ENCODE measurements around the gene PRAC2. TPM values are rescaled to one million over a fixed set of nuclear protein-coding genes. Genes with fewer than 3 reads are reported as not detected.

Gene PRAC2
- total and polyA plus RNA-seq, 2 of the 13 experiments (the other 11 are each of a cell fraction or from before 2014, with no cell fraction given): not detected

DNA sequence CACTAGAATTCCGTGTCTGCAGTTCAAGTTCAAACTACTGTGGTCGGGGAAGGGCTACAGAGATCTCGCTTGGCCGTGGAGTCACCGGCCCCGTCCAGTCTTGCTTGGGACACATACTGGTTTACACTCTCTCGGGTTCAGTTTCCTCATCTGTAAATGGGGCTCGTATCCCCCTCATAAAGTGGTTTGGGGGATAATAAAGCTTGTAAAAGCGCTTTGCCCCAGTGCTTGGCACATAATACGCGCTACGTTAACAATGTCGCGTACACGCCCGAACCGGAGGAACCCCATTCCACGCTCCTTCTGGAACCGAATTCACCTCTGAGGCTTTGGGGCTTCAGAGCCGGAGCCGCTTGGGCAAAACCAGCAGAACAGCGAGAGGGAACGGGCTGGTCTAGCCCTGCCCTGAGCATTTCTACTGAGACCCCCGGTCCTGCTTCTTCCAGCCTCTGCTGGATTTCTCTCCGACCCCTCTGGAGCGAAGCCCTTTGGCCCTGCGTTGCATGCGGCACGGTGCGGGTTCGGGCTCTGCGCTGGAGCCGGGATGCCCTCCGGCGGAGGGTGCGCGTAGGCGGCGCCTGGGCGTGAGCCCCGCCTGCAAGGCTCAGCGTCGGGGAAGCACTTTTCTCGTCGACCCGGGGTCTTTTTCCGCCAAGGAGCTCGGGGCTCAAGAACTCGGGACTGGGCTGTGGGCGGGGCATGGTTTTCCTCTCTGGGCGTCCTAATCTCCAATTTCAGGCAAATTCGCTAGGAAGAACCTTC, 31.7 kb downstream of the PRAC2 start:
- no peak overlapping the region for H2AFZ ChIP-seq (ENCODE audit: low read length)
- 38% methylated on average over 25 of the region's 52 CpGs for WGBS (ENCODE audit: low lambda C conversion rate)
- ATAC-seq (peak; percentile 51), DNase-seq (ENCODE audit: low spot score) (no peak), FAIRE-seq (no peak)
- H3K4me2 ChIP-seq (ENCODE audit: low read depth, low read length): 0 out of 2 replicates have a peak overlapping the region, but pooled peaks have one; percentile 6
- no peak overlapping the region for H3K4me3 ChIP-seq (replicated peaks in 1 of 3; ENCODE audit: insufficient read depth in 1 of 3, low read depth in 2 of 3, low read length in 3 of 3)
- in situ Hi-C loops (cut with HindIII; ENCODE audit: extremely low pct_ligation_motif_present, low pct_unique_long_range_greater_than_20kb): no loop called here
- no peak overlapping the region for H3K27ac ChIP-seq (ENCODE audit: extremely low read length, insufficient read depth, low read length)
- no peaks in the 10 kb centered on the region for H4K20me1 ChIP-seq (ENCODE audit: insufficient read depth, low read length)
- no TSS peak for BruUV-seq (replicated peaks)
- ChIA-PET CTCF (ENCODE audit: low intra/inter-chr PET ratio, low total read pairs) (no interaction called here), POLR2A (no interaction called here)
- H3K79me2 ChIP-seq (ENCODE audit: insufficient read depth, low read length): no peaks in the 10 kb centered on the region
- H3K4me1 ChIP-seq (ENCODE audit: insufficient read depth, low read length): no peaks in the 10 kb centered on the region
- H3K36me3 ChIP-seq (replicated peaks in 1 of 2; ENCODE audit: control insufficient read depth in 1 of 2, insufficient read depth in 2 of 2, low read length in 2 of 2): no peaks in the 10 kb centered on the region
- no peaks in the 10 kb centered on the region for H3K9me3 ChIP-seq (ENCODE audit: low read length)
- intact Hi-C loops (cut with micrococcal nuclease; ENCODE audit: unreplicated experiment): no loop called here
- no peak overlapping the region for H3K9ac ChIP-seq (ENCODE audit: insufficient read depth, low read depth, low read length)
- H3K27me3 ChIP-seq (ENCODE audit: control insufficient read depth in 1 of 2, insufficient read depth in 2 of 2, low read length in 2 of 2): peaks cover 40 to 84% of the 10 kb centered on the region in 2 experiments
- TF ChIP-seq SIN3A (IDR thresholded peaks at IDR 0.05; ENCODE audit: borderline replicate concordance, low read depth, low read length) (no peak), U2AF1 (optimal IDR thresholded peaks at IDR 0.05; ENCODE audit: low read depth, low read length) (no peak), ZNF629 (CRISPR knock-in tag; conservative IDR thresholded peaks at IDR 0.05) (peak; percentile 37; the same call in 1 of the 2 replicates), MAF1 (CRISPR knock-in tag; IDR thresholded peaks at IDR 0.05; ENCODE audit: borderline replicate concordance) (no peak), DMAP1 (CRISPR knock-in tag; IDR thresholded peaks at IDR 0.05) (no peak), POLR2G (IDR thresholded peaks at IDR 0.05; ENCODE audit: low read depth, low read length) (no peak), RFXANK (CRISPR knock-in tag; IDR thresholded peaks at IDR 0.05) (no peak), NCOR1 (IDR thresholded peaks at IDR 0.05; ENCODE audit: borderline replicate concordance, low read length) (no peak), EED (CRISPR knock-in tag; IDR thresholded peaks at IDR 0.05) (0 out of 2 replicates have a peak, but pooled peaks have one; percentile 19), FOXA3 (CRISPR knock-in tag; IDR thresholded peaks at IDR 0.05) (no peak), ZNF766 (CRISPR knock-in tag; IDR thresholded peaks at IDR 0.05; ENCODE audit: borderline replicate concordance) (no peak), ZNF7 (CRISPR knock-in tag; IDR thresholded peaks at IDR 0.05) (no peak), HNRNPLL (IDR thresholded peaks at IDR 0.05; ENCODE audit: low read depth, low read length, poor library complexity, severe bottlenecking) (peak; percentile 70), SP2 (CRISPR knock-in tag; IDR thresholded peaks at IDR 0.05) (no peak), JUNB (CRISPR knock-in tag; IDR thresholded peaks at IDR 0.05; ENCODE audit: borderline replicate concordance) (no peak)
- TF ChIP-seq, protein P1, sequence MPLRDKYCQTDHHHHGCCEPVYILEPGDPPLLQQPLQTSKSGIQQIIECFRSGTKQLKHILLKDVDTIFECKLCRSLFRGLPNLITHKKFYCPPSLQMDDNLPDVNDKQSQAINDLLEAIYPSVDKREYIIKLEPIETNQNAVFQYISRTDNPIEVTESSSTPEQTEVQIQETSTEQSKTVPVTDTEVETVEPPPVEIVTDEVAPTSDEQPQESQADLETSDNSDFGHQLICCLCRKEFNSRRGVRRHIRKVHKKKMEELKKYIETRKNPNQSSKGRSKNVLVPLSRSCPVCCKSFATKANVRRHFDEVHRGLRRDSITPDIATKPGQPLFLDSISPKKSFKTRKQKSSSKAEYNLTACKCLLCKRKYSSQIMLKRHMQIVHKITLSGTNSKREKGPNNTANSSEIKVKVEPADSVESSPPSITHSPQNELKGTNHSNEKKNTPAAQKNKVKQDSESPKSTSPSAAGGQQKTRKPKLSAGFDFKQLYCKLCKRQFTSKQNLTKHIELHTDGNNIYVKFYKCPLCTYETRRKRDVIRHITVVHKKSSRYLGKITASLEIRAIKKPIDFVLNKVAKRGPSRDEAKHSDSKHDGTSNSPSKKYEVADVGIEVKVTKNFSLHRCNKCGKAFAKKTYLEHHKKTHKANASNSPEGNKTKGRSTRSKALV (CRISPR knock-in tag; IDR thresholded peaks at IDR 0.05): 0 out of 2 replicates have a peak, but pooled peaks have one; percentile 51
- TF ChIP-seq, protein P2, sequence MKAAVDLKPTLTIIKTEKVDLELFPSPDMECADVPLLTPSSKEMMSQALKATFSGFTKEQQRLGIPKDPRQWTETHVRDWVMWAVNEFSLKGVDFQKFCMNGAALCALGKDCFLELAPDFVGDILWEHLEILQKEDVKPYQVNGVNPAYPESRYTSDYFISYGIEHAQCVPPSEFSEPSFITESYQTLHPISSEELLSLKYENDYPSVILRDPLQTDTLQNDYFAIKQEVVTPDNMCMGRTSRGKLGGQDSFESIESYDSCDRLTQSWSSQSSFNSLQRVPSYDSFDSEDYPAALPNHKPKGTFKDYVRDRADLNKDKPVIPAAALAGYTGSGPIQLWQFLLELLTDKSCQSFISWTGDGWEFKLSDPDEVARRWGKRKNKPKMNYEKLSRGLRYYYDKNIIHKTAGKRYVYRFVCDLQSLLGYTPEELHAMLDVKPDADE (CRISPR knock-in tag; IDR thresholded peaks at IDR 0.05): no peak
- TF ChIP-seq, protein P3, sequence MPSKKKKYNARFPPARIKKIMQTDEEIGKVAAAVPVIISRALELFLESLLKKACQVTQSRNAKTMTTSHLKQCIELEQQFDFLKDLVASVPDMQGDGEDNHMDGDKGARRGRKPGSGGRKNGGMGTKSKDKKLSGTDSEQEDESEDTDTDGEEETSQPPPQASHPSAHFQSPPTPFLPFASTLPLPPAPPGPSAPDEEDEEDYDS (CRISPR knock-in tag; IDR thresholded peaks at IDR 0.05): no peak
- TF ChIP-seq, protein P4, sequence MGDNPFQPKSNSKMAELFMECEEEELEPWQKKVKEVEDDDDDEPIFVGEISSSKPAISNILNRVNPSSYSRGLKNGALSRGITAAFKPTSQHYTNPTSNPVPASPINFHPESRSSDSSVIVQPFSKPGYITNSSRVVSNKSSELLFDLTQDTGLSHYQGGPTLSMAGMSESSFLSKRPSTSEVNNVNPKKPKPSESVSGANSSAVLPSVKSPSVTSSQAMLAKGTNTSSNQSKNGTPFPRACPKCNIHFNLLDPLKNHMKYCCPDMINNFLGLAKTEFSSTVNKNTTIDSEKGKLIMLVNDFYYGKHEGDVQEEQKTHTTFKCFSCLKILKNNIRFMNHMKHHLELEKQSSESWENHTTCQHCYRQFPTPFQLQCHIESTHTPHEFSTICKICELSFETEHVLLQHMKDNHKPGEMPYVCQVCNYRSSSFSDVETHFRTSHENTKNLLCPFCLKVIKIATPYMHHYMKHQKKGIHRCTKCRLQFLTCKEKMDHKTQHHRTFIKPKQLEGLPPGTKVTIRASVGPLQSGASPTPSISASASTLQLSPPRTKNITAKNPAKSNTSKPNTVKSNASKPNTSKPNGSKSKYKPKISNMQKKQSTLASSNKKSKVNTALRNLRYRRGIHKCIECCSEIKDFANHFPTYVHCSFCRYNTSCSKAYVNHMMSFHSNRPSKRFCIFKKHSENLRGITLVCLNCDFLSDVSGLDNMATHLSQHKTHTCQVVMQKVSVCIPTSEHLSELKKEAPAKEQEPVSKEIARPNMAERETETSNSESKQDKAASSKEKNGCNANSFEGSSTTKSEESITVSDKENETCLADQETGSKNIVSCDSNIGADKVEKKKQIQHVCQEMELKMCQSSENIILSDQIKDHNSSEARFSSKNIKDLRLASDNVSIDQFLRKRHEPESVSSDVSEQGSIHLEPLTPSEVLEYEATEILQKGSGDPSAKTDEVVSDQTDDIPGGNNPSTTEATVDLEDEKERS (CRISPR knock-in tag; IDR thresholded peaks at IDR 0.05): no peak

Measured in HepG2 (cell line).